Renal pelvis (tissue), 4 donors: ENCODE measurements around the gene EIF5. TPM values are rescaled to one million over a fixed set of nuclear protein-coding genes. Genes with fewer than 3 reads are reported as not detected.

ENCODE experiments used
- DNase-seq: peaks from one replicate; pipeline ENCODE4 v3.0.0-alpha.2; 2013
- polyA plus RNA-seq, 3 donors: library from polyadenylated mRNA; unstranded; fragments of 120-200 nt; gene quantifications; one replicate each; pipeline ENCODE4 v1.2.1, GENCODE V29; 2013; ENCODE audit not compliant: insufficient read length in 3 of 3

The EIF5 gene
- polyA plus RNA-seq, 3 donors, result 226 to 257 (median 257) TPM

DNA sequence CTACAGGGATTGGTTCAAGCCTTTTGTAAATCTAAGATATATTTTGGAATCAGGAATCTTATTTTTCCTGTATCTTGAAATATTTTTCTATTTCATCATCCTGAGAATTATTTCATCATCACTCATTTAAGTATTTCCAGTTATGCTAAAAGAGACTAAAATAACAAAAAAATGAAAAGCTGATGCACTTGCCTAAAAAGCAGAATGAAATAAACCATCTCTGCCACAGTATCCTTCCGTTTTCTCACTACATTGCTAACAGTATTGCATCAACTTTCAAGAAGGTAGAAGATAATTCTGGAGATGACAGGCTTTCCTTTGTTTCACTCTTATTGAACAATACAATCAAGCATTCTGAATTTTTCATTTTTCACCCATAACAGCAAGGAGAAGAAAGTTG is 31.1 kb upstream of the EIF5 start:
- DNase-seq, result no peak

DNA sequence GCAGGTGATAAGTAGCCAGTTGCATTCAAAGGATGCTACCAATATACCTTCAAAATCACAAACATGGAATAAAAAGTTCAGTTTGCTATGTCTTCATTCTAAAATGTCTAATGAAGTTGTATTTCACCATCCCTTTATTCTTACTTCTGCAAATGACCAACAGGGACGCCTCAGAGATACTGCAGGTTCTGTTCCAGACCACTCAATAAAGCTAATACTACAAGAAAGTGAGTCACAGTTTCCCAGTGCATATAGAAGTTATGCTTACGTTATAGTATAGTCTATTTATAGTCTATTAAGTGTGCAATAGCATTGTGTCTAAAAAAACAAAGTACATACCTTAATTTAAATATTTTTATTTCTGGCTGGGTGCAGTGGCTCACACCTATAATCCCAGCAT is 29.3 kb upstream of the EIF5 start:
- DNase-seq, result no peak

DNA sequence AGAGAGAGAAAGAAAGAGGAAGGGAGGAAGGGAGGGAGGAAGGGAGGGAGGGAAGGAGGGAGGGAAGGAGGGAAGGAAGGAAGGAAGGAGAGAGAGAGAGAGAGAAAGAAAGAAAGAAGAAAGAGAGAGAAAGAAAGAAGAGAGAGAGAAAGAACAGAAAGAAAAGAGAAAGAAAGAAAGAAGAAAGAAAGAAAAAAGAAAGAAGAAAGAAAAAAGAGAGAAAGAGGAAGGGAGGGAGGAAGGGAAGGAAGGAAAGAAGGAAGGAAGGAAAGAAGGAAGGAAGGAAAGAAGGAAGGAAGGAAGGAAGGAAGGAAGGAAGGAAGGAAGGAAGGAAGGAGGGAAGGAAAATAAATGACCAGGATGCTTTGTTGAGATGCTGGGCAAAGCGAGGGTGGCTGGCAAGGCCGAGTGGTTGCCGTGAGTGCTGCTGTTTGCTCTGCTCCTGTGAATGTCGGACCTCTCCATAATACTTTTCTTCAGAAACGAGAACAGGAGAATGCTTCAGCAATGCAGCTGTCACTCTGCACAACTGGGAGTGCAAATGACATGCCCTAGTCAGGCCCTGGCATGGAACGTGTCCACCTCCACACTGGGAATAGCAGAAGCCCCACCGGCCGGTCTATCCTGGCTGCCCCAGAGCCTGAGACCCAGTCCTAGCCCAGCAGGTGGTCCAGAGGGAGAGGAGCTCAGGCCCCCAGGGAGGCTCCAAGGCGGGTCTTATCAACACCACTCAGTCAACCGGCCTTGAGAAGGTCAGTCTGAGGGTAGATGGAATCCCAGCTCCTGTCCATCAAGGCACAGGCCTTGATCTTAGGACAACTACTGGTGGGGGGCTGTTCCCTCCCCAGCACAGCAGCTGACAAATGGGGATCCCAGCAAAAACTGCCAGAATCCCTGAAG is 25.1 kb upstream of the EIF5 start:
- no peak for DNase-seq

DNA sequence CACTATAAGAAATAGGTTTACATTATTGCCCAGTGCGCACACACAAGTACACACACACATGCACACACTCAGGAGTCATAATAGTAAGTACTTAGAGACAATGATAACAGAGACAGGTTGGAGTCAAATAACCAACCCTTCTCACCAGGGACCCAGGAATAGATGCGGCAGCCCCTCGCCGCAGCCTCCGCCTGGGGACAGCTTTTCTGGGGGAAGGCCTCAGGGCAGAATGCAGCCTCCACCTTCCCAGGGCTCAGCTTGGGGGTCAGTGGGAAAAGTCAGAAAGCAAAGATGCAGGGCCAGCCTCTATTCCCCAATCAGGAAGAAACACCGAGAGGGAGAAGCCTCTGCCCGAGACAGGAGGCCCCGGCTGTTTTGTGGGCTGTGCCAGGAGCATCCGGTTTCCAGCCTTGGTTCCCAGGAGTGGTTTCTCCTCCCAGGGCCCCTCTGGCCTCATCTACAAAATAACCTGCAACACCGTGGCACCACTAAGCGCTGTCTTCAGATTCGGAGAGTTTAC is 23.4 kb upstream of the EIF5 start:
- DNase-seq, result no peak

DNA sequence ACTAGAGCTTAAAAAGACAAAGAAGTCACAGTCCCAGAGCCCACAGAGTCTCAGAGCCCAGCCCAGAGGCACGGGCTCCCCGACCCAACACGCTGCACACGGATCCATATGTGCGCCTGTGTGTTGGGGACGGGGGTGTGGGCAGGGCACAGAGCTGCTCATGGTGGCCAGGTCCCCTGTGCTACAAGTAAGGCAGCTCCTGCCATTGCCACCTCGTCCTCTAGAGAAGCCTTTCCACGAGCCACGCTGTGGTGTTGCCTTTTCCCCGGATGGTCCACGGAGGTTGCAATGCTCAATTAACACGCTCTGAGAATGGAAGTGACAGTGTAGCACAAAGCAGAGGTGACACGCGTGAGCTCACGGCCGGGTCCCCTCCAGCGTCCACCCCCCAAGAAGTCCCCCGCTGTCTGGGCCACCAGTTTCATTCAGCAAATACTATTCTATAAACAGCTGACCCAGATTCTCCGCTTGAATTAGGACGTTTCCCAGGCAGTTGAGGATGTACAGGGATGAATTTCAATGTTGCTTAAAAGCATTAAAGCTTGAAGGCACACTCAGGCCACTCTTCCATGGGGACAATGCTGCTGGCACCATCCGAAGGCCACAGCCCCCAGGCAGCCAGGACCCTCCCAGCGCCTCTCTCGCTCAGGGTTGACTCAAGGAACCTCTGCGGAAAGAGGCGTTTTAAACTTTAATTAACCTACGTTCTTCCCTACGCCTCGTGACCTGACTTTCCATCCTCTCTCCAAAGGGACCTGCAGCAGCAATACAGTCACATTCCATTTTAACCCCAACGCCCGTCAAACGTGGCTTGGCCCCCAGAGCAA is 22.7 kb upstream of the EIF5 start:
- DNase-seq, result no peak

DNA sequence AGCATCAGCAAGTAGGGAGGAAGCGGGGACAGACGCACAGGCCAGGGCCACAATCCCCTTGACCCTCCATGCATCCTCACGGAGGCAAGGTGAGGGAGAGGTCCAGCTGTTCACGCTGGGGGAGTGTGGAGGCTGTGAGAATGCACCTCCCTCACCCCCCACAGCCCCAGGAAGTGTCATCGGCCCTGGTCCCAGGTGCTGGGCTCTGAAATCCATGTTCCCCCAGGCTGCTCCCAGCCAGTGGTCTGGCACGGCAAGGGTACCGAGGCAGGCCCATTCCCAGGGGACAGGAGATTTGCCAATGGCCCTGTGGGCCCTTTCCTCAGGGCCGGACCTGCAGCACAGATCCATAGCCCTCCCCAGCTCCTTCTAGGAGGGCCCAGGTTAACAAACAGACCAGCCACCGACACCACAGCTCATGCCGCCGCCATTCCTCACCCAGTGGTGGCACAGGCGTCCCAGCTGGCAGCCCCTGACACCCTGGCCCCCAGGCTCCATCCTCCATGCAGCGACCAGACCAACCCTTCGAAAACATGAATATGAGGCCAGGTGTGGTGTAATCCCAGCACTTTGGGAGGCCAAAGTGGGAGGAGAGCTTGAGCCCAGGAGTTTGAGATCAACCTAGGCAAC is 21.9 kb upstream of the EIF5 start:
- DNase-seq, result no peak

DNA sequence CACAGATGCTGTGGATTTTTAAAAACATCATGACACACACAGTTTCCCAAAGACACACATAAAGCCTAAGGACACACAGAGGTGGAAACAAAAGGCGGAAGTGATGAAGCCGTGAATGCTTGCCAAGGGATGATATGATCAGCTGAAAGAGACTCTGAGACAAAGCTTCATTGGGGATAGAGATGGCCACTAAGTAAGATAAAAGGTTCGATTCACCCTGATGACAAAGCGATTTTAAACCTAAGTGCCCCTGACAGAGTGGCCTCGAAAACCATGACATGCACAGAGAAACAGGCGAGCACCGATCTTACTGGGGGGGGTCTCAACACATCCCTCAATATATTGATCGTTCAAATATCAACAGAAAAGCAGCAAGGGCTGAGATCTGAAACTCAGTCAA is 20.3 kb upstream of the EIF5 start:
- DNase-seq, result no peak

DNA sequence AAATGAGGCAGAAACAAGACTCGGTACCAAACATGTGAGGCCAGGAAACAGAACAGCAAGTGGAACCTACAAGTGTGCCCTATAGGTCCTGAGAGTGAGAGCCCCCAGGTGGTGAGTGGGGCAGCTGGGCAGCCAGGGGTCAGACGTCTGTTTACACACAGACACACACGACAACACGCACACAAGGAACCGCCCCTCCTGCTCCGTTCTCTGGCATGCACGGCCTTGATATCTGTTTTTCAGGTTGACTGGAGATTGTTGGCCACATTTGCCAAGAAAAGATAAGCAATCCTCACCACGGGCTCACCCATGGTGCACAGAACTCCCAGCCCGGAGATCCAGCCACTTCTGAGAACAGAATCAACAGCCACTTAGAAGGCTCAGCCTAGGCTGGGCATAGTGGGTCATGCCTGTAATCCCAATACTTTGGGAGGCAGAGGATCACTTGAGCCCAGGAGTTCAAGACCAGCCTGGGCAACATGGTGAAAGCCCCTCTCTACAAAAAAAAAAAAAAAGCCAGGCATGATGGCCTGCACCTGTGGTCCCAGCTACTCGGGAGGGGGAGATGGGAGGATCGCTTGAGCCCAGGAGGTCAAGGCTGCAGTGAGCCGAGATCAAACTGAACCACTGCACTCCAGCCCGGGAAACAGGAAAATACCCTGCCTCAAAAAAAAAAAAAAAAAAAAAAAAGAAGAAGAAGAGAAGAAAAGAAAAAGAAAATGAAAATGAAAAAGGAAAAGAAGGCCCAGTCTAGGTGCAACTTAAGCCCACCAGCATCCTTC is 19.4 kb upstream of the EIF5 start:
- DNase-seq, result no peak

DNA sequence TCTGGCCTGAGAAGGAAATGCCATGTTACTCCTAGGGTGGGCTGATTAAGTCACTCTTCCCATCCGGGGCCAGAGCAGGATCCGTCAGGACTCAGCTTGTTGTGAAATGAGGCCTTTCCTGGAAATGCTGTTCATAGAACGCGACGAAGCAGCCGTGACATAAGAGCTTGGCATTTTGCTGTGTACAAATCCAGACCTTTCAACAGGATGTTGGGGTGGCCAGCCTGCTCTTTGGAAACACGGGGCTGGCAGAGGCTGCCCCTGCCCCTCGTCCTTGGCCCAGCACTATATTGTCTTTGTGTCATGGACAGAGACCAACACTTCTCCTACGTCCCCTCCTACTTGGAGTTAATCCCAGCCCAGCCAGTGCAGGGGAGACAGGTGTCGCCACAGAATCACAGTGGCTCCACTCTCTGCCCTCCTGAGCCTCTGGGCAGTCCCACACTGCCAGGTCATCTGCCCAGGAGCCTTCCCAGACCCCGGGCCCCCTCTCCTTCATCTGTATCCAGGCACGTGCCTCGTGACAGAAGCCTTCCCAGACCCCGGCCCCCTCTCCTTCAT is 18.6 kb upstream of the EIF5 start:
- DNase-seq, result no peak

DNA sequence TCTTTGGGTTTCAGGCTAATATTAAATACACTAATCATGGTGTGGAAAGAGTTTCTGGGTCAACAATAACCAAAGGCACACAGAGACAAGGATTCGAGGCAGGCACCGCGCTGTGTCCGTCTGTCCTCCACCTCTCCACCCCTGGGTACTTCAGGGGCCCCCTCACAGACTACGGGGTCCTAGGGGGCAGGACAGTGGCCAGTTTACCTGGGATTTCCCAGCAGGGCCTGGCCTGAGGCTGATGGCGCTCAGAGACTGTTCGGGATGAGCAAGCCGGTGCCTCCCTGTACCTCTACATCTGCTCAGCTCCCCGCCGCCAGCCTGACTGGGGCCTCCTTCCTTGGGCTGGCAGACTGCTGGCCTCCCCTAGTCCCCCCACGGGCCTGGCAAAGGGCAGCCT is 18.1 kb upstream of the EIF5 start:
- DNase-seq, result no peak

DNA sequence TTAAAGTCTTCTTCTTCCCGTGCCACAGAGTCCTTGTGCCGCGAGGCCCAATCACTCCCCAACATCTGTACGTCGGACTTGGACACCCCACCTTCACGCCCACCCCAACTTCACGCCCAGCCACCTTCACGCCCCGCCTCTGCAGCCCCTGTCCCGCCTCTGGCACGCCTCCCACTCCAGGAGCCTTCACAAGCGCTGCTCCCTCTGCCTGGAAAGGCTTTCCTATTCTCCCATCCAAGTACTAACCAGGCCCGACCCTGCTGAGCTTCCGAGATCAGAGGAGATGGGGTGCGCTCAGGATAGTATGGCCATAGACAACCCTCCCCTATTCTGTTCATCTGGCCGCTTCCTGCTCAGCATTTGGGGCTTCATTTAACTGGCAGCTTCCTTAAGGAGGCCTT is 17.3 kb upstream of the EIF5 start:
- DNase-seq, result no peak

DNA sequence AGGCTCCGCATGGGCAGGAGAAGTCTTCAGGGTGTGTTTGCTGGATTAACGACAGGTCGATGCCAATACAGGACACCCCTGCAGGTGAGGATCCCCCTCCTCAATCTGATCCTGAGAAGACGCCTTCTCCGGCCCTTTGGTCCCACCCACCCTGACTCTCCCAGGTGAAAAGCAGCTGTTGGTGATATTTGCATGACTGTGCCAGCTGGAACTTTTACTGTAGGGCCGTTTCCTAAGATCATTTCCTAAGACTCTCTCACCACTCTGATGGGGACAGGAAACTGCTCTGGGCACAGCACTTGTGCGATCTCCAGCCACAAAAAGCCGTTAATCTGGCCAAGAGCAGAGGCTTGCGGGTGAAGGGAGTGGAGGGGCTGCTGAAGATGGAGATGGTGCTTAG is 16.8 kb upstream of the EIF5 start:
- DNase-seq, result no peak

DNA sequence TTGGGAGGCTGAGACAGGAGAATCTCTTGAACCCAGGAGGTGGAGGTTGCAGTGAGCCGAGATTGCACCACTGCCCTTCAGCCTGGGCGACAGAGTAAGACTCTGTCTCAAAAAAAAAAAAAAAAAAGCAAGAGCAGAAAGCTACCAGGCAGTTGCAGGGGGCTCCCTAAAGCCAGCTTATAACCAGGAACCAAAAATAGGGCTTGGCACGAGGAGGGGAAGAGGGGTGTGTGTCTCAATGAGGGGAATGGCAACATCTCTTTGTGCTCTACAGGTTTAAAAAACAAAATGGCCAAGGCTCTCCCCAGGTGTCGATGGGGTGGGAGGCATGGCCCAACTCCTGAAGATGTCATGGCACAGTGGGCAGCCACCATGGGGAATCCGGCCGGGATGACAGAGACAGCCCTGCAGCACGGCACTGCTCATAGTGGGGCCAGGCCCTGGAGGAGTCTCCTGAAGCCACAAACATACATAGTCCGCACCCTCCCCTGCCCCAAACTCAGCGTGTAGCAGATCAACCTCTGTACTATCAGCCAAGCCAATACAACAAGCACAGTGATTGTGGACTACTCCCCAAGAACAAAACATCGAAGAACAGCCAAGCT is 16.0 kb upstream of the EIF5 start:
- DNase-seq, result no peak

DNA sequence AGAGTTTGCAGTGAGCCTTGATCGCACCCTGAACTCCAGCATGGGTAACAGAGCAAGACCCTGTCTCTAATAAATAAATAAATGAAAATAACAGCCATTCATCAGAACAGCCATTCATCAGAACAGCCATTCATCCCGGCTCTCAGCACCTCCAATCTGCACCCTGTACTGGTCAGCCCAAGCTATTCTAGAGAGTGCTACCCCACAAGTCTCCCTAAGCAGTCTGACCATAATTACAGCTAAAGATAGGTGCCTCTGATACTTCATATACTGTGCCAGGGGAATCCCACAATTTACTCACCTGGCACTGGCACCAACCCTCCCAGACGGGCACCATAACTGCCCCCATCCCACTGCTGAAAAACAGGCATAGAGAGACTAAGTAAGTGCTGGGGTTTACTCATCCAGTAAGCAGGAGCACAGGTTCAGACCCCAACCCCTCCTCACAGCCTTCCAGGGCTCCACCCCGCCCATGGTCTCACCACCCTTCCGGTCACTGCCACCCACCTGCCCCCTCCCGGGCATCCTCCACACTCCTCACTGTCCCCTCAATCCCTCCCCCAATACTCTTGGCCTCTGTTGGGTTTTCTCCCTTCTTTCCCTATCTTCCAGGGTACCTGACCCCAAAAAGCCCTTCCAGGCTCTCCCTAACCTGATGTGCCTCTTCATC is 15.2 kb upstream of the EIF5 start:
- no peak for DNase-seq

DNA sequence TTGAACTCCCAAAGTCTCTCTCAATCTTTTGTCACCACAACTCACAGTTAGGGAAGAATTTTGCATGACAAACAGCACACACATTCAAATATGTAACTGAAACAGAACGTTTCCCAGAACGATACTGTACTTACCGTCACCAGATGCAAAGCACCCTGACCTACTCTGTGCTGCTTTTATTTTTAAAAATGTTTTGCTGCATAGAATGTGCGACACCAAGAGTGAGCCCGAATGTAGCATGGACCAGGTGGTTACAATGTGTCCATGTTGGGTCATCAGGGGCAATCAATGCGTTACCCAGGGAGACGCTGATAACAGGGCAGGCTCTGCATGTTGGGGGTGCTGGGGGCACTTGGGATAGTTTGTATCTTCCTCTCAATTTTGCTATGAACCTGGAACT is 14.6 kb upstream of the EIF5 start:
- no peak for DNase-seq

DNA sequence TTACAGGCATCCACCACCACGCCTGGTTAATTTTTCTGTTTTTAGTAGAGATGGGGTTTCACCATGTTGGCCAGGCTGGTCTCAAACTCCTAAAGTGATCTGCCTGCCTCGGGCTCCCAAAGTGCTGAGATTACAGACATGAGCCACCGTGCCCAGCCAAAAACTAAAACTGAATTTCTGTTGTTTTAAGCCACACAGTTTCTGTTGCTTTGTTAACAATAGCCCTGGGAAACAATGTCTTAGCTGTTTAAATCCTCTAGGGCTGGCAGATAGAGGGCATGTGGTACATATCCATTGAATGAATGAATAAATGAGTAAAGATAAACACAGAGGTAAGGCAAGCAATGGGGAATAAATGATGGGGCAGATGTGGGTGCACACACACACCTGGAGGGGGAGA is 8.0 kb upstream of the EIF5 start:
- no peak for DNase-seq

DNA sequence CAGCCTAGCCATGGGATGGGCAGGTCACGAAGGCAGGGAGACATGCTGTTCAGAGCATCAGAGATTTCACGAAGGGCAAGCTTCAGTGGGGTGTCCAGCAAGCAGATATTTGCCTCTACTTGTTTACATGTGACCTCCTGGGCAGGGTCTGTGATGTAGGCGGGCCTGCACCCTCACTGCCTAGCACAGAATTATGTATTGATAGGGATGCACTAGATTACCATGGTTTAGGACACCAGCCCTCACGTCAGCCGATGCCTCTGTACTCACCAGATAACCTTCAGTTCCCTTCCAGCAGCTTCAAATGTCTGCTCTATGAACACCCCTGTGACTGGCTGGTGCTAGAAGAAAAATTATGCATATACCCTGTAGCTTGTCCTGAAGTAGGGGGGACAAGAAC is 5.1 kb upstream of the EIF5 start:
- no peak for DNase-seq

DNA sequence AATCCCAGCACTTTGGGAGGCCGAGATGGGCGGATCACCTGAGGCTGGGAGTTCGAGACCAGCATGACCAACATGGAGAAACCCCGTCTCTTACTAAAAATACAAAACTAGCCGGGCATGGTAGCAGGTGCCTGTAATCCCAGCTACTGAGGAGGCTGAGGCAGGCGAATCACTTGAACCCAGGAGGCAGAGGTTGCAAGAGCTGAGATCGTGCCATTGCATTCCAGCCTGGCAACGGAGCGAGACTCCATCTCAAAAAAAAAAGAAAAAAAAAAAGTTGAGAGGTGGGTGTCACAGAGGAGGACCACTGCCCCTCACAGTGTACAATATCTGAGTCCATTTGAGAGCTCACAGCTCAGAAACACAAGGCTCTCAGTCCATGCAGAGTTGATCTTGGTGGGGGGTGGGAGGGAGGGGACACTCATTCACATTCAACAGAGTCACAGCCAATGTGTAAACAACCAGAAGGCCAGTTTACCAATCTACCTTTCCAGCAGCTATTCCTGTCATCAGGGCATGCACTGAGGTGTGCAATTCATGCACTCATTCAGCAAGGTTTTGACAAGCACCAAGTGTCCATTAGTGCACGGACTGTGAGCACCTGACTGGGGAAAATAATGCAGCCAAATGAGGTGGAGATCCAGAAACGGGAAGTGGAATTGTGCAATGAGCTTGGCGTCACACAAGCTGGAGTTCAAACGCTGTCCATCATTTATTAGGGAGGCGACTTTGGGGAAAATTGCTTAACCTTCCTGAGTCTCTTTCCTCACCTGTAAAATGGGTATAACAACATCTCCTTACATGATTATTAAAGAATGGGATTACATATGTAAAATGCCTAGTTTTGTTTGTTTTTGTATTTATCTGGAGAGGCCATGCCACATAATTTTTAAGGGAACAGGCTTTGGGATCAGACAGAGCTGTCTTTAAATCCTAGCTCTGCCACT is 4.4 kb upstream of the EIF5 start:
- no peak for DNase-seq

DNA sequence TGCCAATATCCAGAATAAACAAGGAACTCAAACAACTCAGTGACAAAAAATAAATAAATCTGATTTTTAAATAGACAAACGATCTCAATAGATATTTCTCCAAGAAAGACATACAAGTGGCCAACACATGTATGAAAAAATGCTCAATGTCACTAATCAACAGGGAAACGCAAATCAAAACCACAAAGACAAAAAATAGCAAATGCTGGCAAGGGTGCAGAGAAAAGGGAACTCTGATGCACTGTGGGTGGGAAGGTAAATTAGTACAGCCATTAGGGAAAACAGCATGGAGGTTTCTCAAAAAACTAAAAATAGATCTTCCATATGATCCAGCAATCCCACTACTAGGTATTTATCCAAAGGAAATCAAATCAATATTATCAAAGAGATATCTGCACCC is 3.5 kb upstream of the EIF5 start:
- no peak for DNase-seq
